ENCODE data around the gene PMVK. TPM values are rescaled to one million over a fixed set of nuclear protein-coding genes. Genes with fewer than 3 reads are reported as not detected.
A peak's percentile ranks its signal among the peaks of the same experiment; 100 is the strongest.

The PMVK gene
- total RNA-seq, 1 donor from 2014 or later = 12.5 TPM

- H3K9me3 ChIP-seq (ENCODE audit: control insufficient read depth in 3 of 3, low read length in 3 of 3) = no peaks in the 10 kb centered on the region
- peaks cover 0 to 6% (median 0%) of the 10 kb centered on the region in 3 donors for H3K27me3 ChIP-seq (ENCODE audit: control insufficient read depth in 3 of 3, insufficient read depth in 3 of 3, low read length in 3 of 3)
- H3K4me3 ChIP-seq (ENCODE audit: low read length in 3 of 3) = no peak overlapping the region
- peaks cover 0 to 2% (median 0%) of the 10 kb centered on the region in 3 donors for H3K4me1 ChIP-seq (ENCODE audit: control insufficient read depth in 3 of 3, insufficient read depth in 3 of 3, low read length in 3 of 3)
- H3K36me3 ChIP-seq (ENCODE audit: control insufficient read depth in 3 of 3, insufficient read depth in 3 of 3, low read length in 3 of 3) = no peaks in the 10 kb centered on the region
- no peak overlapping the region for H3K9ac ChIP-seq (ENCODE audit: low read depth in 1 of 3, low read length in 3 of 3)
- no peak overlapping the region for H3K27ac ChIP-seq (ENCODE audit: low read depth, low read length)
Measured at GRCh38 chr1:154883919-154884868, 52.3 kb downstream of the PMVK start.

GRCh38 chr1:154881820-154882535 is 54.5 kb downstream of the PMVK start:
- H3K4me3 ChIP-seq (ENCODE audit: low read length in 3 of 3) = no peak overlapping the region
- peaks cover 8 to 12% (median 9%) of the 10 kb centered on the region in 3 donors for H3K4me1 ChIP-seq (ENCODE audit: control insufficient read depth in 3 of 3, insufficient read depth in 3 of 3, low read length in 3 of 3)
- peaks cover 0 to 6% (median 0%) of the 10 kb centered on the region in 3 donors for H3K27me3 ChIP-seq (ENCODE audit: control insufficient read depth in 3 of 3, insufficient read depth in 3 of 3, low read length in 3 of 3)
- H3K27ac ChIP-seq (ENCODE audit: low read depth, low read length) = no peak overlapping the region
- no peaks in the 10 kb centered on the region for H3K9me3 ChIP-seq (ENCODE audit: control insufficient read depth in 3 of 3, low read length in 3 of 3)
- no peaks in the 10 kb centered on the region for H3K36me3 ChIP-seq (ENCODE audit: control insufficient read depth in 3 of 3, insufficient read depth in 3 of 3, low read length in 3 of 3)
- no peak overlapping the region for H3K9ac ChIP-seq (ENCODE audit: low read depth in 1 of 3, low read length in 3 of 3)

GRCh38 chr1:154880671-154881070 is 55.8 kb downstream of the PMVK start:
- Histone ChIP-seq H3K4me3 (ENCODE audit: low read length in 3 of 3) (no peak overlapping the region), H3K36me3 (ENCODE audit: control insufficient read depth in 3 of 3, insufficient read depth in 3 of 3, low read length in 3 of 3) (no peaks in the 10 kb centered on the region), H3K9me3 (ENCODE audit: control insufficient read depth in 3 of 3, low read length in 3 of 3) (no peaks in the 10 kb centered on the region), H3K27me3 (ENCODE audit: control insufficient read depth in 3 of 3, insufficient read depth in 3 of 3, low read length in 3 of 3) (peaks cover 0 to 6% (median 0%) of the 10 kb centered on the region in 3 donors), H3K4me1 (ENCODE audit: control insufficient read depth in 3 of 3, insufficient read depth in 3 of 3, low read length in 3 of 3) (peaks cover 8 to 12% (median 10%) of the 10 kb centered on the region in 3 donors), H3K27ac (ENCODE audit: low read depth, low read length) (no peak overlapping the region), H3K9ac (ENCODE audit: low read depth in 1 of 3, low read length in 3 of 3) (no peak overlapping the region)

GRCh38 chr1:154879038-154879421 is 57.5 kb downstream of the PMVK start:
- H3K36me3 ChIP-seq (ENCODE audit: control insufficient read depth in 3 of 3, insufficient read depth in 3 of 3, low read length in 3 of 3) = no peaks in the 10 kb centered on the region
- no peak overlapping the region for H3K9ac ChIP-seq (ENCODE audit: low read depth in 1 of 3, low read length in 3 of 3)
- H3K27me3 ChIP-seq (ENCODE audit: control insufficient read depth in 3 of 3, insufficient read depth in 3 of 3, low read length in 3 of 3) = peaks cover 0 to 6% (median 0%) of the 10 kb centered on the region in 3 donors
- H3K9me3 ChIP-seq (ENCODE audit: control insufficient read depth in 3 of 3, low read length in 3 of 3) = no peaks in the 10 kb centered on the region
- no peak overlapping the region for H3K4me3 ChIP-seq (ENCODE audit: low read length in 3 of 3)
- H3K27ac ChIP-seq (ENCODE audit: low read depth, low read length) = no peak overlapping the region
- peaks cover 8 to 12% (median 10%) of the 10 kb centered on the region in 3 donors for H3K4me1 ChIP-seq (ENCODE audit: control insufficient read depth in 3 of 3, insufficient read depth in 3 of 3, low read length in 3 of 3)

- Histone ChIP-seq H3K36me3 (ENCODE audit: control insufficient read depth in 3 of 3, insufficient read depth in 3 of 3, low read length in 3 of 3) (no peaks in the 10 kb centered on the region), H3K4me1 (ENCODE audit: control insufficient read depth in 3 of 3, insufficient read depth in 3 of 3, low read length in 3 of 3) (peaks cover 8 to 12% (median 10%) of the 10 kb centered on the region in 3 donors), H3K9ac (ENCODE audit: low read depth in 1 of 3, low read length in 3 of 3) (no peak overlapping the region), H3K27me3 (ENCODE audit: control insufficient read depth in 3 of 3, insufficient read depth in 3 of 3, low read length in 3 of 3) (peaks cover 0 to 3% (median 0%) of the 10 kb centered on the region in 3 donors), H3K27ac (ENCODE audit: low read depth, low read length) (no peak overlapping the region), H3K4me3 (ENCODE audit: low read length in 3 of 3) (no peak overlapping the region), H3K9me3 (ENCODE audit: control insufficient read depth in 3 of 3, low read length in 3 of 3) (no peaks in the 10 kb centered on the region)
Measured at GRCh38 chr1:154878371-154879037, 58.0 kb downstream of the PMVK start.

- no peaks in the 10 kb centered on the region for H3K9me3 ChIP-seq (ENCODE audit: control insufficient read depth in 3 of 3, low read length in 3 of 3)
- H3K9ac ChIP-seq (ENCODE audit: low read depth in 1 of 3, low read length in 3 of 3) = peak overlapping the region in 1 of 3 donors; percentile 40
- peaks cover 8 to 12% (median 10%) of the 10 kb centered on the region in 3 donors for H3K4me1 ChIP-seq (ENCODE audit: control insufficient read depth in 3 of 3, insufficient read depth in 3 of 3, low read length in 3 of 3)
- H3K4me3 ChIP-seq (ENCODE audit: low read length in 3 of 3) = no peak overlapping the region
- H3K27ac ChIP-seq (ENCODE audit: low read depth, low read length) = no peak overlapping the region
- no peaks in the 10 kb centered on the region for H3K36me3 ChIP-seq (ENCODE audit: control insufficient read depth in 3 of 3, insufficient read depth in 3 of 3, low read length in 3 of 3)
- H3K27me3 ChIP-seq (ENCODE audit: control insufficient read depth in 3 of 3, insufficient read depth in 3 of 3, low read length in 3 of 3) = peaks cover 0 to 3% (median 0%) of the 10 kb centered on the region in 3 donors
Measured at GRCh38 chr1:154877370-154877974, 59.0 kb downstream of the PMVK start.

- Histone ChIP-seq H3K9ac (ENCODE audit: low read depth in 1 of 3, low read length in 3 of 3) (no peak overlapping the region), H3K27ac (ENCODE audit: low read depth, low read length) (no peak overlapping the region), H3K27me3 (ENCODE audit: control insufficient read depth in 3 of 3, insufficient read depth in 3 of 3, low read length in 3 of 3) (peaks cover 0 to 3% (median 0%) of the 10 kb centered on the region in 3 donors), H3K9me3 (ENCODE audit: control insufficient read depth in 3 of 3, low read length in 3 of 3) (no peaks in the 10 kb centered on the region), H3K4me1 (ENCODE audit: control insufficient read depth in 3 of 3, insufficient read depth in 3 of 3, low read length in 3 of 3) (peaks cover 8 to 12% (median 10%) of the 10 kb centered on the region in 3 donors), H3K4me3 (ENCODE audit: low read length in 3 of 3) (no peak overlapping the region), H3K36me3 (ENCODE audit: control insufficient read depth in 3 of 3, insufficient read depth in 3 of 3, low read length in 3 of 3) (no peaks in the 10 kb centered on the region)
Measured at GRCh38 chr1:154876842-154877369, 59.6 kb downstream of the PMVK start.
